HG02938 (cell line): ENCODE measurements around the gene KCNQ1.

ENCODE experiments used
- ATAC-seq: cut with Tn5 transposase; IDR thresholded peaks from one replicate; pipeline ENCODE4 v1.9.1; 2021; ENCODE audit warnings: mild to moderate bottlenecking, moderate library complexity; ENCODE audit not compliant: unreplicated experiment

KCNQ1 gene

GRCh38 chr11:2826679-2827056 lies 381.9 kb downstream of the KCNQ1 start:
- no peak for ATAC-seq

- ATAC-seq, result no peak
Observed at GRCh38 chr11:2827256-2827655, 382.4 kb downstream of the KCNQ1 start.

- no peak for ATAC-seq
Observed at GRCh38 chr11:2827792-2828191, 383.0 kb downstream of the KCNQ1 start.

GRCh38 chr11:2828585-2829330 lies 383.9 kb downstream of the KCNQ1 start:
- ATAC-seq, result no peak

GRCh38 chr11:2830030-2830812 lies 385.4 kb downstream of the KCNQ1 start:
- no peak for ATAC-seq

GRCh38 chr11:2830886-2831285 lies 386.1 kb downstream of the KCNQ1 start:
- ATAC-seq, result no peak

- ATAC-seq, result no peak
Observed at GRCh38 chr11:2831781-2832532, 387.1 kb downstream of the KCNQ1 start.

GRCh38 chr11:2832533-2833020 lies 387.8 kb downstream of the KCNQ1 start:
- no peak for ATAC-seq

GRCh38 chr11:2833051-2833715 lies 388.4 kb downstream of the KCNQ1 start:
- ATAC-seq, result no peak

GRCh38 chr11:2833716-2834502 lies 389.1 kb downstream of the KCNQ1 start:
- no peak for ATAC-seq

GRCh38 chr11:2834503-2835273 lies 389.9 kb downstream of the KCNQ1 start:
- no peak for ATAC-seq

GRCh38 chr11:2835296-2835695 lies 390.5 kb downstream of the KCNQ1 start:
- no peak for ATAC-seq

- ATAC-seq, result no peak
Observed at GRCh38 chr11:2835751-2836150, 390.9 kb downstream of the KCNQ1 start.

GRCh38 chr11:2836315-2837095 lies 391.7 kb downstream of the KCNQ1 start:
- ATAC-seq, result no peak

GRCh38 chr11:2837096-2837601 lies 392.3 kb downstream of the KCNQ1 start:
- ATAC-seq, result no peak

- no peak for ATAC-seq
Observed at GRCh38 chr11:2837651-2838050, 392.8 kb downstream of the KCNQ1 start.

GRCh38 chr11:2838091-2838490 lies 393.3 kb downstream of the KCNQ1 start:
- no peak for ATAC-seq

GRCh38 chr11:2838676-2839294 lies 394.0 kb downstream of the KCNQ1 start:
- ATAC-seq, result no peak
